AG04449 (cell line): ENCODE results near the gene IDI1.
A peak's percentile ranks its signal among the peaks of the same experiment; 100 is the strongest.

Source experiments
- CTCF ChIA-PET: fragments of 350-600 bp; formaldehyde crosslinking; extraction: SDS; loops from one replicate; lab custom pipeline; 2021; ENCODE audit warnings: antibody characterized with exemption; lab: Yijun Ruan, JAX
- POLR2A ChIA-PET: fragments of 400-600, 350-600 bp; formaldehyde crosslinking; extraction: SDS; loops from one replicate; lab custom pipeline; 2020; ENCODE audit warnings: antibody characterized with exemption, inconsistent platforms; lab: Yijun Ruan, JAX
- DNase-seq: peaks from one replicate; pipeline ENCODE4 v3.0.0-alpha.2; 2010; ENCODE audit warnings: low read depth, low spot score
- H3K4me3 ChIP-seq: 2 replicates; pipeline ENCODE4 v1.5.1; 2011; ENCODE audit warnings: low read depth, mild to moderate bottlenecking, control low read depth, low read length
- CTCF ChIP-seq: IDR thresholded peaks from one replicate; pipeline ENCODE4 v1.5.1; 2011; ENCODE audit warnings: mild to moderate bottlenecking, moderate library complexity, low read length, control low read depth, inconsistent platforms; ENCODE audit not compliant: insufficient read depth; ENCODE audit errors: missing control alignments

The IDI1 gene

DNA sequence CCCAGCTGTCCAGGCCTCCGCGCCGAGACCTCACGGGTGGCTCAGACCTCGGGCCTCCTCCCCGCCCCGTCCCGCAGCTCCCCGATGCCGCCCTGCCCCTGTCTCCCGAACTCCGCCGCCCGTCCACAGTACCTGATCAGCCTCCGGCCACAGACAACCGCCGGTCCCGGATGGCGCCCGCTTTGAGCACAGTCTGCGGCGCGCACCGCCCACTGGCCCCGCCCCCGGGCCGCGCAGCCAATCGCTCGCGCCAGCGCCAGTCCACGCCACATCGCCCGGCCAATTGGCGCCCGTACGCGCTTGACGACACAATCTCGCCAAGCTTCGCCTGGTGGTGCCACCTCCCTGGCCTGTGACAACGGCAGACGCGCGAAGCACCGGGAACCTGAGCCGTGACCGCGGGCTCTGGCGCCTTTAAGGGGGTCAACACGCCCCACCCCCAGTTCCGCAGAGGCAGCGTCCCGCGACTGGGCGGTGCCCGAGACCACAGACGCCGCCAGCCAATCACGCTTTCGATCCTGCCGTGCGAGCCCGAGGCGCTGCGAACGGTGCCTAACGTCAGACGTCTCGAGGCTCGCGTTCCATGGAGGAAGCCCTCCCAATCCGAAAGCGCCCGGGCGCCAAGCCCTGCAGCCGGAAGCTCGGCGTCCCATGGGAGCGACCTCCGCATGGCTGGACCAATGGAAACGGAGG is at the start of gene IDI1:
Gene IDI1 (minus strand): TSS at position 388 of the 693 bp plus-strand sequence. CDS start 116 bp downstream, at position 272.
- peak within 1 kb of the TSS; percentile 95 for H3K4me3 ChIP-seq
- peak; percentile 89 for DNase-seq
- ChIA-PET CTCF (interaction anchor here (1.4 kb wide), 1 partner anchor 9 kb away, joined by 6 read pairs; no protein-coding TSS in a partner anchor), POLR2A (interaction anchor here (0.6 to 2.0 kb wide), 7 partner anchors 12 to 209 kb away, joined by 3 to 17 read pairs (median 3); partner anchors contain the start of gene GTPBP4)
- TF ChIP-seq CTCF = no peak

GRCh38 chr10:1097436-1097835 is 48.5 kb upstream of the IDI1 start:
- no peak overlapping the region for H3K4me3 ChIP-seq
- DNase-seq = no peak
- CTCF ChIA-PET = interaction anchor here (1.0 to 1.4 kb wide), 2 partner anchors 12 to 13 kb away, joined by 3 to 5 read pairs; no protein-coding TSS in a partner anchor
- TF ChIP-seq CTCF = no peak
- POLR2A ChIA-PET = no interaction called here

- ChIA-PET CTCF (interaction anchor here (1.0 to 1.4 kb wide), 2 partner anchors 11 to 14 kb away, joined by 3 to 5 read pairs; no protein-coding TSS in a partner anchor), POLR2A (no interaction called here)
- no peak overlapping the region for H3K4me3 ChIP-seq
- TF ChIP-seq CTCF = no peak
- no peak for DNase-seq
Measured at GRCh38 chr10:1096287-1096889, 47.5 kb upstream of the IDI1 start.

- H3K4me3 ChIP-seq = no peak overlapping the region
- POLR2A ChIA-PET = no interaction called here
- no peak for TF ChIP-seq CTCF
- DNase-seq = no peak
- CTCF ChIA-PET = no interaction called here
Measured at GRCh38 chr10:1095498-1095897, 46.6 kb upstream of the IDI1 start.

DNA sequence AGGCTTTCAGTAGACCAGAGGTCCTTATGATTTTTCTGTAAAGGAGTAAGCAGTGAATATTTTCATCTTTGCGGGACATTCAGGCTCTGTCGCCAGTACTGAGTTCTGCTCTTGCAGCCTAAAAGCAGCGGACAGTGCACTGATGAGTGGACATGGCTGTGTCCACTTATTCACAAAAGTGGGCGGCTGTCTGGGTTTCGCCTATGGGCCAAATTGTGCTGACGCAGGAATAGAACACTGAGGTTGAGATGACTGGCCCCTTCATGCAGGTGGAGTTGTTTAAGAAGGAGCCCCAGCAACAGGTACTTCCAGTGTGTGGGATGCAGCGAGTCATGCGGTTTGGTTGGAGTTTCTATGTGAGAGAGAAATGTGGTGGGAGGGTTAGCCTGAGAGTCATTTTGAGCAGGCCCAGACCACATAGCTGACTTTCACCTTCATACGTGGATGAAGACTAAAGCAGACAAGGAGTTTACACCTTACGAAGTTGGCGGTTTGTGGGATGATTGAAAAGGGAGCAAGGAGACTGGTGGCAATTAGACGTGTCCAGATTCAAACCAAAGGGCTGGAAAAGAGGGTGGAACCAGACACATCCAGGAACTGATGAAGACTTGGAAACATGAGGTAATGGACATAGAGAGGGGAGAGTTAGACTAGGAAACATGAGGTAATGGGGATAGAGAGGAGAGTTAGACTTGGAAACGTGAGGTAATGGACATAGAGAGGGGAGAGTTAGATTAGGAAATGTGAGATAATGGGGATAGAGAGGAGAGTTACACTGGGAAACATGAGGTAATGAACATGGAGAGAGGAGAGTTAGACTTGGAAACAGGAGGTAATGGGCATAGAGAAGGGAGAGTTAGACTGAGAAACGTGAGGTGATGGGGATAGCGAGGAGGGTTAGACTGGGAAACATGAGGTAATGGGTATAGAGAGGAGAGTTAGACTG is 45.5 kb upstream of the IDI1 start:
- no peak for DNase-seq
- POLR2A ChIA-PET = no interaction called here
- H3K4me3 ChIP-seq = no peak overlapping the region
- CTCF ChIA-PET = interaction anchor here (1.4 kb wide), 1 partner anchor 15 kb away, joined by 4 read pairs; no protein-coding TSS in a partner anchor
- no peak for TF ChIP-seq CTCF

DNA sequence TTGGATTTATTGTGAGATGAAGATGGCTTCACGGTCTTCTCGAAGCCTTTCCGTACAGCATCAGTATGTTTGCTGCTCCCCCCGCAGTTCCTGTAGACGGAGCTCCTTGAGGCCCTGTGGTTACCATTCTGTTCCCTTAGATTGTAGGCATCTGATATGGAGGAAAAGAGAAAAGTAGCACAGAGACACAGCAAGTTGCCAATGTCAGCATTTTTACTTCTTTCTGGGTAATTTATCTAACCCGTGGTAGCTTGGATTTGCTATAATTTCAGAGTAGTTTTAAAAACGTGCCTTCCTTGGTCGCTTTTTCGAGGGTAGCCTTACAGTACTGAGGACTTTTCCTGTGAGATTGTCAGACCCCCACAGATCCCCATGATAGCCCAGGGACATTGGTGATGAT is 44.8 kb upstream of the IDI1 start:
- no peak for TF ChIP-seq CTCF
- DNase-seq = no peak
- H3K4me3 ChIP-seq = no peak overlapping the region
- POLR2A ChIA-PET = no interaction called here
- CTCF ChIA-PET = interaction anchor here (1.4 kb wide), 1 partner anchor 16 kb away, joined by 4 read pairs; no protein-coding TSS in a partner anchor
